GM19397 (cell line): ENCODE data around the gene MARCHF7.

Experiments used
- ATAC-seq: cut with Tn5 transposase; IDR thresholded peaks from one replicate; pipeline ENCODE4 v1.9.1; 2021; ENCODE audit warnings: mild to moderate bottlenecking, moderate library complexity; ENCODE audit not compliant: unreplicated experiment

The MARCHF7 gene

DNA sequence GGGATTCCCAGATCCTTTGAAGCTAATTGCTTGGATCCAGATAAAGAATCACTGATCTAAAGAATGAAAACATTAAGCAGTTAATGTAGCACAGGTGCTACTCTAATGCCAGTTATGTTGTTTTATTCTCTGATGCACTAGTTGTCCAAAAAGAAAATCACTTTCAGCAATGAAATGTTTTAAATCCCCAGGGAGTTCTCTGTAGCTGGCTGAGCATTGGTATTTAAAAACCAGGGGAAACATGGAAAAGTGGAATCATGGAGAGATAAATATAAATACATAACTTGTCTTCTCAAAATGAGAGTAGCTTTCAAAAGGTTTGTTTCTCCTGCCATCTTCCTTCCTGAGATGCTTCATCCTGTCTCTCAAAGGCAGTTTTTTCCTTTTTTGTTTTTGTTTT is 48.0 kb downstream of the MARCHF7 start:
- ATAC-seq: no peak

DNA sequence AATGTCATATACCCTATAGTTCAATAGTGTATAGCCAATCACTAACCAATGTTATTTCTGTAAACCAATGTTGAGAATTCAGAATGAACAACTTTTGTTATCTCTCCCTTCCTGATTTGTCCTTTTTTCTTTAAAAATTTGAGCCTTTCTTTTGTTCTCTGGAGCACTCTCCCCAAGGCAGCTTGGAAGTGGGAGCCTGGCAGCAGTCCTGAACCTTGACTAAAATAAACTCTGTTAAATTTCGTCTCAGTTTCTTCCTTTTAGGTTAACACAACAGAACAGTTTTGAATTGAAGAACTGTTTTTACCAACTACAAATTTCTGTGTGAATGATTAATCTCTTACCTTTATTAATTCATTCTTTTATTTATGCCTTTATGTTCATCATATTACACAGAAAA is 49.8 kb downstream of the MARCHF7 start:
- ATAC-seq: no peak
